Peyer's patch (tissue), 4 donors: ENCODE data around the gene KLF3.

Source experiments
- CTCF ChIP-seq, 6 experiments: fragments of 450-650 bp in 4 of 6; fragments of 200-600 bp in 2 of 6; sonication (generic) in 1 of 6; IDR thresholded peaks; one replicate each; pipeline ENCODE4 v1.5.1; 2017 to 2019; ENCODE audit warnings: antibody characterized with exemption in 6 of 6, mild to moderate bottlenecking in 3 of 6, moderate library complexity in 1 of 6
- POLR2A ChIP-seq, 2 donors: fragments of 450-650 bp; IDR thresholded peaks; one replicate each; pipeline ENCODE4 v1.5.1; 2017; ENCODE audit warnings: antibody characterized with exemption in 2 of 2, mild to moderate bottlenecking in 2 of 2, moderate library complexity in 2 of 2

GRCh38 chr4:38682336-38682735, 18.3 kb downstream of the KLF3 start:
- TF ChIP-seq CTCF (IDR thresholded peaks at IDR 0.05) (no peak), POLR2A (IDR thresholded peaks at IDR 0.05) (no peak)
